H9 (cell line): ENCODE measurements around the gene HEPN1. TPM values are rescaled to one million over a fixed set of nuclear protein-coding genes. Genes with fewer than 3 reads are reported as not detected.

Source experiments
- DNase-seq: peaks from one replicate; pipeline ENCODE4 v3.0.0-alpha.2; 2017
- H2AFZ ChIP-seq: one replicate; pipeline ENCODE4 v1.6.1; 2013; ENCODE audit warnings: mild to moderate bottlenecking, low read length, control low read depth, moderate library complexity
- H2AK5ac ChIP-seq: 2 replicates; pipeline ENCODE4 v1.6.1; 2013; ENCODE audit warnings: low read length, control low read depth, mixed read lengths; ENCODE audit not compliant: insufficient read length
- H2BK120ac ChIP-seq: one replicate; pipeline ENCODE4 v1.6.1; 2013; ENCODE audit warnings: low read depth, mild to moderate bottlenecking, low read length, control low read depth, inconsistent platforms; ENCODE audit not compliant: poor library complexity, severe bottlenecking
- H2BK12ac ChIP-seq: 2 replicates; pipeline ENCODE4 v1.6.1; 2013; ENCODE audit warnings: low read length, control low read depth, mixed read lengths, low read depth; ENCODE audit not compliant: insufficient read length
- H2BK15ac ChIP-seq: 2 replicates; pipeline ENCODE4 v1.6.1; 2013; ENCODE audit warnings: low read depth, low read length, control low read depth
- H2BK20ac ChIP-seq: one replicate; pipeline ENCODE4 v1.6.1; 2013; ENCODE audit warnings: low read depth, mild to moderate bottlenecking, low read length, control low read depth, inconsistent platforms; ENCODE audit not compliant: poor library complexity, severe bottlenecking
- H2BK5ac ChIP-seq: 2 replicates; pipeline ENCODE4 v1.6.1; 2013; ENCODE audit warnings: low read length, control low read depth, mixed read lengths; ENCODE audit not compliant: insufficient read length
- H3K14ac ChIP-seq: 2 replicates; pipeline ENCODE4 v1.6.1; 2013; ENCODE audit warnings: low read length, control low read depth; ENCODE audit not compliant: insufficient read depth
- H3K18ac ChIP-seq: 2 replicates; pipeline ENCODE4 v1.6.1; 2013; ENCODE audit warnings: low read depth, mild to moderate bottlenecking, mixed read lengths, low read length, control low read depth; ENCODE audit not compliant: insufficient read length
- H3K23ac ChIP-seq: 2 replicates; pipeline ENCODE4 v1.6.1; 2013; ENCODE audit warnings: low read length, control low read depth, mixed read lengths, low read depth; ENCODE audit not compliant: insufficient read length
- H3K23me2 ChIP-seq: 2 replicates; pipeline ENCODE4 v1.6.1; 2013; ENCODE audit warnings: low read depth, mild to moderate bottlenecking, mixed read lengths, low read length, control low read depth; ENCODE audit not compliant: insufficient read length, poor library complexity, severe bottlenecking
- H3K27ac ChIP-seq: 2 replicates; pipeline ENCODE4 v1.5.1; 2013; ENCODE audit warnings: low read length, control low read depth, mixed read lengths, low read depth; ENCODE audit not compliant: insufficient read length
- H3K27me3 ChIP-seq: 2 replicates; pipeline ENCODE4 v1.6.1; 2013; ENCODE audit warnings: low read length, control low read depth, inconsistent platforms; ENCODE audit not compliant: insufficient read depth
- H3K4ac ChIP-seq: 2 replicates; pipeline ENCODE4 v1.6.1; 2013; ENCODE audit warnings: low read depth, mild to moderate bottlenecking, control low read depth, inconsistent platforms, low read length, moderate library complexity
- H3K4me1 ChIP-seq: 2 replicates; pipeline ENCODE4 v1.6.1; 2013; ENCODE audit warnings: low read length, control low read depth, inconsistent platforms; ENCODE audit not compliant: insufficient read depth
- H3K4me2 ChIP-seq: 2 replicates; pipeline ENCODE4 v1.6.1; 2013; ENCODE audit warnings: low read length, control low read depth, mixed read lengths; ENCODE audit not compliant: insufficient read length, insufficient read depth
- H3K56ac ChIP-seq: 2 replicates; pipeline ENCODE4 v1.6.1; 2013; ENCODE audit warnings: low read depth, mild to moderate bottlenecking, mixed read lengths, low read length, control low read depth; ENCODE audit not compliant: insufficient read length
- H3K79me1 ChIP-seq: 2 replicates; pipeline ENCODE4 v1.6.1; 2013; ENCODE audit warnings: low read depth, mild to moderate bottlenecking, moderate library complexity, low read length, control low read depth, inconsistent platforms; ENCODE audit not compliant: insufficient read depth, poor library complexity, severe bottlenecking
- H3K79me2 ChIP-seq: 2 replicates; pipeline ENCODE4 v1.6.1; 2013; ENCODE audit warnings: low read length, control low read depth, inconsistent platforms; ENCODE audit not compliant: insufficient read depth
- H3K9ac ChIP-seq: 2 replicates; pipeline ENCODE4 v1.6.1; 2013; ENCODE audit warnings: low read length, control low read depth, mixed read lengths; ENCODE audit not compliant: insufficient read length; ENCODE audit errors: extremely low read depth
- H3K9me3 ChIP-seq: one replicate; pipeline ENCODE4 v1.6.1; 2013; ENCODE audit warnings: low read depth, low read length, inconsistent platforms; ENCODE audit not compliant: control insufficient read depth
- H3T11ph ChIP-seq: one replicate; pipeline ENCODE4 v1.6.1; 2013; ENCODE audit warnings: mild to moderate bottlenecking, low read length, control low read depth, inconsistent platforms
- H4K20me1 ChIP-seq: one replicate; pipeline ENCODE4 v1.6.1; 2013; ENCODE audit not compliant: control insufficient read depth, insufficient read length, insufficient read depth
- H4K5ac ChIP-seq: 2 replicates; pipeline ENCODE4 v1.6.1; 2013; ENCODE audit warnings: low read depth, mild to moderate bottlenecking, mixed read lengths, low read length, control low read depth; ENCODE audit not compliant: insufficient read length
- H4K8ac ChIP-seq: replicated peaks from 2 replicates; pipeline ENCODE4 v1.6.1; 2013; ENCODE audit warnings: low read length, control low read depth, mixed read lengths, low read depth; ENCODE audit not compliant: insufficient read length
- H4K91ac ChIP-seq: 2 replicates; pipeline ENCODE4 v1.6.1; 2013; ENCODE audit warnings: low read depth, mild to moderate bottlenecking, moderate library complexity, mixed read lengths, low read length, control low read depth; ENCODE audit not compliant: insufficient read length
- H3K27ac Mint-ChIP-seq, 3 experiments: 2 replicates in 2 of 3; 3 replicates in 1 of 3; pipeline ENCODE4 v1.8.0; 2020 to 2021; ENCODE audit warnings: mixed read lengths in 3 of 3, mild to moderate bottlenecking in 1 of 3, moderate library complexity in 1 of 3
- H3K27me3 Mint-ChIP-seq: 2 replicates; pipeline ENCODE4 v1.8.0; 2021; ENCODE audit warnings: low read depth, mild to moderate bottlenecking, moderate library complexity, mixed read lengths
- H3K36me3 Mint-ChIP-seq, 3 experiments: 2 replicates in 2 of 3; 3 replicates in 1 of 3; pipeline ENCODE4 v1.8.0; 2020 to 2021; ENCODE audit warnings: low read depth in 3 of 3, mixed read lengths in 3 of 3; ENCODE audit not compliant: insufficient read depth in 1 of 3
- H3K4me1 Mint-ChIP-seq, 2 experiments: 2 replicates each; pipeline ENCODE4 v1.8.0; 2020; ENCODE audit warnings: mixed read lengths in 2 of 2
- H3K4me3 Mint-ChIP-seq, 2 experiments: 2 replicates in 1 of 2; 3 replicates in 1 of 2; pipeline ENCODE4 v1.8.0; 2020 to 2021; ENCODE audit warnings: mild to moderate bottlenecking in 2 of 2, mixed read lengths in 2 of 2, moderate library complexity in 1 of 2
- H3K9me3 Mint-ChIP-seq, 2 experiments: 2 replicates in 1 of 2; 3 replicates in 1 of 2; pipeline ENCODE4 v1.8.0; 2020; ENCODE audit warnings: mild to moderate bottlenecking in 2 of 2, mixed read lengths in 2 of 2, moderate library complexity in 1 of 2
- CTCF ChIP-seq: fragments of 200-600 bp; sonication (generic); conservative IDR thresholded peaks from 3 replicates; pipeline ENCODE4 v1.8.0; 2021; ENCODE audit warnings: antibody characterized with exemption, mild to moderate bottlenecking
- WGBS: extraction: QIAGEN DNeasy Blood & Tissue Kit; methylation state at CpG from one replicate; pipeline ENCODE4 v1.1.7; 2013; ENCODE audit warnings: missing lambda C conversion rate, low lambda C conversion rate, mixed read lengths; ENCODE audit not compliant: insufficient read length; ENCODE audit errors: extremely low coverage; 5-methylcytosine and 5-hydroxymethylcytosine counted together
- total RNA-seq: library from RNA; stranded (reverse); gene quantifications from 2 replicates; pipeline ENCODE4 v1.2.1, GENCODE V29; 2021

HEPN1 gene
- total RNA-seq, 1 experiment from 2014 or later, result not detected

- Mint-ChIP-seq H3K4me1 (peaks cover 3 to 5% of the 10 kb centered on the region in 2 experiments; a peak in 3 of 4 replicates), H3K9me3 (no peaks in the 10 kb centered on the region), H3K4me3 (no peak overlapping the region), H3K27ac (no peak overlapping the region), H3K27me3 (peaks cover 24% of the 10 kb centered on the region), H3K36me3 (no peaks in the 10 kb centered on the region)
- H2BK5ac ChIP-seq, result no peak overlapping the region
- H3K23me2 ChIP-seq, result no peaks in the 10 kb centered on the region
- H3K18ac ChIP-seq, result no peak overlapping the region
- no peaks in the 10 kb centered on the region for H3K4me1 ChIP-seq
- H4K8ac ChIP-seq, result no peak overlapping the region
- no peak overlapping the region for H2BK12ac ChIP-seq
- H3K27me3 ChIP-seq, result no peaks in the 10 kb centered on the region
- no peak for TF ChIP-seq CTCF
- H3K27ac ChIP-seq, result no peak overlapping the region
- no peak overlapping the region for H3T11ph ChIP-seq
- H3K14ac ChIP-seq, result no peak overlapping the region
- no peak overlapping the region for H3K4ac ChIP-seq
- no peak overlapping the region for H2BK120ac ChIP-seq
- no peak for DNase-seq
- no peak overlapping the region for H3K23ac ChIP-seq
- H3K9me3 ChIP-seq, result no peaks in the 10 kb centered on the region
- no peak overlapping the region for H3K9ac ChIP-seq
- no peaks in the 10 kb centered on the region for H3K79me1 ChIP-seq
- H3K79me2 ChIP-seq, result no peaks in the 10 kb centered on the region
- no peak overlapping the region for H3K56ac ChIP-seq
- no CpG with 5 or more reads among the region's 9 CpGs for WGBS
- H4K91ac ChIP-seq, result no peak overlapping the region
- H2AFZ ChIP-seq, result no peak overlapping the region
- H2AK5ac ChIP-seq, result no peak overlapping the region
- H4K20me1 ChIP-seq, result no peaks in the 10 kb centered on the region
- no peak overlapping the region for H2BK20ac ChIP-seq
- no peak overlapping the region for H2BK15ac ChIP-seq
- H4K5ac ChIP-seq, result no peak overlapping the region
- H3K4me2 ChIP-seq, result no peak overlapping the region
Measured at GRCh38 chr11:124892750-124893454, 26.1 kb upstream of the HEPN1 start.
